NCI-H2081 (cell line): ENCODE results near the gene LIN37.

Experiments used
- DNase-seq, 2 experiments: peaks; one replicate each; lab custom pipeline; 2025; lab: John Stamatoyannopoulos, UW

LIN37 gene, protein sequence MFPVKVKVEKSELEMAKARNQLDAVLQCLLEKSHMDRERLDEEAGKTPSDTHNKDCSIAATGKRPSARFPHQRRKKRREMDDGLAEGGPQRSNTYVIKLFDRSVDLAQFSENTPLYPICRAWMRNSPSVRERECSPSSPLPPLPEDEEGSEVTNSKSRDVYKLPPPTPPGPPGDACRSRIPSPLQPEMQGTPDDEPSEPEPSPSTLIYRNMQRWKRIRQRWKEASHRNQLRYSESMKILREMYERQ

DNA sequence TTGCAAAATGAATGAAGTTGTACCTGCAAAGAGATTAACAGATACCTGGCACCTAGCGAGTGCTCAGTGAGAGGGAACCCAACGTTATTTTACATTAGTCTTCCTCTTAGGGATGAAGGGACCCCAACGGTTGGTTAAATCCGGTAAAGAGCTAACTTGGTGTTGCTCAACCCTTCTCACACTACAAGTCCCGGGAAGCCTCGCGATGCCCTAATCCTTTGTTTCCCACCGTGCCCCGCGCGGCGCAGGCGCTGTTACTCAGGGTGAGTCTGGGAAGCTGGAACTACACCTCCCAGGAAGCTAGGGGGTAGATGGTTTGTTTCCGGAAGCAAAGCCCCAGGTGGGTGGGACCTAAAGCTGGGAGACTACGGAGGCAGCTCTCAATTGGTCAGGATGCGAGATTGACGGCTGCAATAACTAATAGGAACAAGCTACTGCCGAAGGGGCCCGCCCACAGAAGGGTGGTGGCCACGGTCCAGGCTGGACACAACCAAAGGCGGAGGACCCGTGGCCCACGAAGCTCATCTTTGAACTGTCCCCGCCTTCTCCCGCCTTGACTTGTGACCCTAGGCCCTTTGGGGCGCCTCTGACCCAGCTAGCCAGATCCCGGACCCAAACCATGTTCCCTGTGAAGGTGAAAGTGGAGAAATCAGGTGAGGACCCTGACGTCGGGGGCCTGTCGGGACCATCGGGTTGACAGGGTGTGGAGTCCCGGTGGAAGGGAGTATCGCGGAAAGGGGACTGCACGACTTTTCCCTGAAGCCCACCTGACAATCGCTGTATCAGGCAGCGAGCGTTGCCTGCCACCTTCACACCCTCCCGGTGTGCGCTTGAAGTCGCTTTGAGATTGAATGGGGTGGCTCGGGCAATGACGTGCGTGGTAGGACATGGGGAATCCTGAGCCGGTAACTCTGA, at the start of gene LIN37:
Gene LIN37 (plus strand): TSS at position 471 of the 915 bp plus-strand sequence. CDS start 149 bp downstream, at position 620.
- DNase-seq = peak; percentile 98 to 99

DNA sequence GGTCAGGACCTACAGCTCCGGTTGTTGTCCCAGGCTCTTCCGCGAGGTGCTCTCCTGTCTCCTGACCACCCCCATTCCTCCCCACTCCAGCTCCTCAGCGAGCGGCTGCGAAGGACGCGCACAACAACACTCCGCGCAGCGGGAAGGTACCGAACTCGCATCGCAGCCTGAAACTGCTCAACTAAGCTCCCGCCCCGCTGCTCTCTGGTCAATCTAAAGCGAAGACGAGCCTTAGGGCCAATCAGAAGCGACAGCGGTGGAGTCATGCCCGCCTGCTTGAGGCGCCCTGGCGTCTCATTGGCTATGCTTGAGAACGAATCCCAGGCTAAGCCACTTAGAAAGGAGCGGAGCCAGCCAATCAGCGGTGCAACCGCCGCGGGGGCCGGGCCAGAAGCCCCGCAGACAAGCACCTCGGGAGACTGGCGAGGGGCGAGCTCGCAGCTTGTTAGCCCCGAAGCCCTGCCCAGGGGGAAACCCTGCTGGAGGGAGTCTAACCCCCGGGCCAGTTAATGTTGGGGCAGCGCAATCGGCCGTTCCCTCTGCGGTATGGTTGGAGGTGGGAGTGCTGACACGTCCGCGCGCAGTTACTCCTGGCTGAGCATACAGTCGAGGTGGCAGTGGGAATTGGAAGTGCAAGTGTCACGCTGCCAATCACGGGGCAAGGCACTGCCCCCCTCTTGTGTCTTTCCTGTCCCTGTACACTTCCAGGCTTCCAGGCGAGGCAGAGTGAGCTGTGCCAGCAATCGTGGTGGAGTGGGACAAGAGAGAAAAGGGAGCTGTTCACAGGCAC, 46.0 kb upstream of the LIN37 start:
- peak; percentile 97 to 99 for DNase-seq

DNA sequence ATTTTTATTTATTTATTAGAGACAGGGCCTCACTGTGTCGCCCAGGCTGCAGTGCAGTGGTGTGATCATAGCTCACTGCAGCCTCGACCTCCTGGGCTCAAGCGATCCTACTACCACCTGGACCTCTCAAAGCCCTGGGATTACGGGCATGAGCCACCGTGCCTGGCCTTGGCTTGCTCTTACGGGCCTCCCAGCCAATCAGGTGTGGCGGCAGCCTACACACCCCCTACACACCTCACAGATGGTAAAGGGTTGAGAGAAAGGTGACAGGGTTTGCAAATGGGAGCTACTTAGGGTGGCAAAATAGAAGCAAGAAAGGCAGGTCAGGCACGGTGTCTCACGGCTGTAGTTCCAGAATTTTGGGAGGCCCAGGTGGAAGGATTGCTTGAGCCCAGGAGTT, 45.0 kb upstream of the LIN37 start:
- DNase-seq = no peak

DNA sequence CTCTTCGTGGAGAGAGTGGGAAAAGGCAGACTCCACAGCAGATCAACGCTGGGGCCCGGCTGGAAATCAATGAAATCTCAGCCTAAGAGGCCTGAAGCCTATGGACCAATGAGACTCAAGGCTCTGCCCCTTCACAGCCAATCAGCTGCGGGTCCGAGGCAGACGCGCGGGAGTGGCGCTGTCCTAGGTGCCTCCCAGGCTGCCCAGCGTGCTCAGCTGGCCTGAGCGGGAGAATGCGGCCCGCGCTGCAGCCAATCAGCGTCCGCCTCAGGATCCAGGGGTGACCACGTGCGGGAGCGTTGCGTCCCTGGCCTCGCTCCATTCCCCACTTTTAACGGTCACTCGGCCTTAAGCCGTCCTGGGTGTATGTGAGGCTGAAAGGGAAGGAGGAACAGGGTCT, 44.2 kb upstream of the LIN37 start, which contains the start of gene ZBTB32:
Gene ZBTB32 (plus strand): TSS at position 341 of the 400 bp plus-strand sequence. CDS start 10,069 bp downstream, outside the sequence.
- no peak for DNase-seq

DNA sequence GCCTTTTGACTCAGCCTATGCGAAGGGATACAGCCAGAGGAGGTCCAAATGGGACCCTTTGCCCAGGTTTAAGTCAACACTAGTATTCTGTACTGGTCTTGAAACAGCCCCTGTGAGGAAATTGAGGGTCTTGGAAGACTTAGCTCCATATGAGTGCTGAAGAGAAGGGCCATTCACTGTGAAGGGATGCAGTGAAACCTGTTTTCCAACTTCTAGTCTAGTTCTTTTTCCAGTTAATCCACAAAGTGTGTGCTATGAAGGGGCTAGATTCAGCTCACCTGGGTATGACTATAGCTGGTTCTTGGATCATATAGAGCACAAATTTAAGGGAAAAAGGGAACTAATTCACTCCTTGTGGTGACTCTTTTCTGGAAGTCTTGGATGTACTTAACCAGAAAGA, 40.0 kb upstream of the LIN37 start:
- DNase-seq = no peak

DNA sequence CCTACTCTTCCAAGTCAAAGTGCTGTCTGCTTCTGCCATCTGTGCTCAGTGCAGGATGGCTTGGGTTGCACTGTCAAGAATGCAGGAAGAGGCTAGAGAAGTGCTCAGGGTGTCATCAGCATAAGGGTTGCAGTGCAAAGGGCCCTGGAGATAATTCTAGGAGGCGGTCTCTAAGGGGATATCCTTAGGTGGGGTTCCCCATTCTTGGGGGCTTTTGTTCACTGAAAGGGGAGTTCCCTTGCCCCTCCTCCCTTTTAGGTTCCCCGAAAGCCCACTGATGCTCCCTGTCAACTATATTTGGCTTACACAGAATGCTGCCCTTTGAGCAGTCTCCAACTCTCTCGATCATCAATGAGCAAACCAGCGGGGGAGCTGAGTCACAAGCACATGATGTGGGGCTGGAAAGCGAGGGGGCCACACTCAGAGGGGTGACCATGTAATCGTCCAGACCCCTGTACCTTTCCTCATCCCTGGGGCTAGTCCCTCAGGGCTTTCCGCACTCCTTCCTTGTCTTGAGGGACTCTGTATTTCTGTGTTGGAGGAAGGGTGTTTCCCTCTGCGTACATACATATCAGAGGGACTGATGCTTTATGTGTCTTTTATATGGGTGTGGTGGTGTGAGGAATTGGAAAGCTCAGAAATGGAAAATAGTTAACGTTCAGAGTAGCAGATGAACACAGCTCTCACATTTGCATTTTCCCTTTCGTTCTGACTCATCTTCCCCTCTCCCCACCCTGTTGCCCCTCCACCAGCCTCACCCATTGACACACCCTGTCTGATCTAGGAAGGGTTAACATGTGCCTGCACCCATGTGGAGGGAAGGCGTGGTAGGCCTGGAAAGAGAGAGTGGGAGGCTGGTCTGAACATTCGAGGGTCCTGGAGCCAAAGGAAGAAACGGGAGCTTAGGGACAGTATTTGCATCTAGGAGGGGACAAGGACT, 37.3 kb upstream of the LIN37 start:
- no peak for DNase-seq

DNA sequence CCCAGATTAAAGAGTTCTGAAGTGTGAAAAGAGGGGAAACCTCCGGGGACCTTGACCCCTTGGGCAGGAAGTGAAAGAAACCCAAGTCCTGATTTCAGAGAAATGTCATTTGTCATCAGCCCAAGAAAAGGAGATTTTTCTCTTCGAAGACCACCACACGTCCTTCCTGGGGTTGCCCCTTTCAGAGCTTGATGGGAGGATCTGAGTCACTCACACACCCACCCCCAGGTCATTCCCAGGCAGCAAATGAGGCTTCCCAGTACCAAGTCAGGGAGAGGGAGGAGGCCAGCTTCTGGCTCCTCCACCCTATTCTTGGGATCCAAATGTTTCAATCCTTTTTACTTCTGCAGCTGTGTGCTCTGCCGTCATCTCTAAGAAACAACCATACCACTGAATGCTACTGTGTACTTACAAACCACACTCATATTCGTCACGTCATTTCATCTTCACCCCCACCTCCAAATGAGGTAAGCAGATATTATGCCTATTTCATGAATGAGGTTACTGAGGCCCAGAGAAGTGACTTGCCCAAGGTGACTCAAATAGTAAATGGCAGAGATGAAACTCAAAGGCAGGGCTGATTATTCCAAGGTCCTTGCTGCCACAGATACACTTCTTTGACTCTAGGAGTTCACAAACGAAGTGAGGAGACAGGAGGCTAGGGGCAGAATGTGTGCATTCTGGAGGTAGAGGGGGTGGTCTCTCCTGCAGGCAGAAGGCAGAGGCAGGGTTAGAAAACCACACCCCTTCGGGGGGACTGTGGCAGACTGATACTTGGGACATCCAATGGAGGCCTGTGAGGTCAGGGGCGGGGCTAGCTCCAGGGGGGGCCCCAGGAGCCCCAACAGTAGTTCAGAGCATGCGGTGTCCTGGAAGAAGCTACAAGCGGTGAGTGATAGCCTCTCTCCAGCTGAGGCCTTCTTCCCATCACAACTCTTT, 35.5 kb upstream of the LIN37 start:
- no peak for DNase-seq

DNA sequence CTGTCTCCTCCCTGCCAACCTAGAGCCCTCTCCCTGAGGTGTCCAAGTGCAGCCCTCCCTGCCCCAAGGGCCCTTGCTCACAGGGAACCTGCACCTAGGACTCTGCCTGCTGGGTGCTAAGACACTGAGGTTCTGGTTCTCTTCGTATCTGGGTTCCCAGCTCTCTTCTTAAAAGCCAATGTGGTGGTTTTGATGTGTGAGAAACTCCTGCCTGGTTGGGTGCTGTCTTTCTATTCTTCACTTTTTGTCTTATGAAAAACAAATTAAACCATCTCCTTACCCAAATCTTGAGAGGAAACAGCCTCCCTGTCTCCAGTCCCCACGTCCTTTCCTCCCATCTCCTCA, 34.9 kb upstream of the LIN37 start:
- DNase-seq = no peak

DNA sequence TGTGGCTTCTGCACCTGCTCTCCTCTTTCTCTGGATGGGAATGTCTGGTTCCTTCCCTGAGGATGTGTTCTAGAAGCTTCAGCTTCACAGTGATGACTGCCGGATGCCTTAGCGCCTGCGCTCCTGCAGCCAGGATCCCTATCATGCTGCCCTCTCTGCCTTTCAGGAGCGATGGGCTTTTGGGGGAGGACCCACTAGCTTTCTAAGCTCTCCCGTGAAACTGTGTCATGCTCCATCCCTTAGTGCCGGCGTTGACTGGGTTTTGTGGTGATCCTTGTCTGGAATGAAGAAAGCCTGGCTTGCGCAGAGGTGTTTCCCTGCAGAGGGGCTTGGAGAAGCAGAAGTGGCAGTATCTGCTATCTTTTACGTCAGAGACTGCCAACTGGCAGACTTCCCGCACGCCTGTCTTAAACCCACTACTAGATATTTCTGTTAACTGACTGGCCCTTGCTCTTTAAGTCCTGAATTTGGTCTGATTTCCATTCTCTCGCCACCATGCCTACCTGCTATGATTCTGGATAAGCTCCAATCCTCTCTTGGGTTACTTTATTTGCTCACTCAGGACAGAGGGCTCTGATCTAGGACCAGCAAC, 34.4 kb upstream of the LIN37 start:
- DNase-seq = no peak

DNA sequence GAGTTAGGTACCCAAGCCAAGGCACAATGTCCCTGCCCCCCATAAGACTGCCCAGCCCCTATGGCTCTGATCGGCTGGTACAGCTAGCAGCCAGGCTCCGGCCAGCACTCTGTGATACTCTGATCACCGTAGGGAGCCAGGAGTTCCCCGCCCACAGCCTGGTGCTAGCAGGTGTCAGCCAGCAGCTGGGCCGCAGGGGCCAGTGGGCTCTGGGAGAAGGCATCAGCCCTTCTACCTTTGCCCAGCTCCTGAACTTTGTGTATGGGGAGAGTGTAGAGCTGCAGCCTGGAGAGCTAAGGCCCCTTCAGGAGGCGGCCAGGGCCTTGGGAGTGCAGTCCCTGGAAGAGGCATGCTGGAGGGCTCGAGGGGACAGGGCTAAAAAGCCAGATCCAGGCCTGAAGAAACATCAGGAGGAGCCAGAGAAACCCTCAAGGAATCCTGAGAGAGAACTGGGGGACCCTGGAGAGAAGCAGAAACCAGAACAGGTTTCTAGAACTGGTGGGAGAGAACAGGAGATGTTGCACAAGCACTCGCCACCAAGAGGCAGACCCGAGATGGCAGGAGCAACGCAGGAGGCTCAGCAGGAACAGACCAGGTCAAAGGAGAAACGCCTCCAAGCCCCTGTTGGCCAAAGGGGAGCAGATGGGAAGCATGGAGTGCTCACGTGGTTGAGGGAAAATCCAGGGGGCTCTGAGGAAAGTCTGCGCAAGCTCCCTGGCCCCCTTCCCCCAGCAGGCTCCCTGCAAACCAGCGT, 33.6 kb upstream of the LIN37 start:
- DNase-seq = peak; percentile 15 to 33

DNA sequence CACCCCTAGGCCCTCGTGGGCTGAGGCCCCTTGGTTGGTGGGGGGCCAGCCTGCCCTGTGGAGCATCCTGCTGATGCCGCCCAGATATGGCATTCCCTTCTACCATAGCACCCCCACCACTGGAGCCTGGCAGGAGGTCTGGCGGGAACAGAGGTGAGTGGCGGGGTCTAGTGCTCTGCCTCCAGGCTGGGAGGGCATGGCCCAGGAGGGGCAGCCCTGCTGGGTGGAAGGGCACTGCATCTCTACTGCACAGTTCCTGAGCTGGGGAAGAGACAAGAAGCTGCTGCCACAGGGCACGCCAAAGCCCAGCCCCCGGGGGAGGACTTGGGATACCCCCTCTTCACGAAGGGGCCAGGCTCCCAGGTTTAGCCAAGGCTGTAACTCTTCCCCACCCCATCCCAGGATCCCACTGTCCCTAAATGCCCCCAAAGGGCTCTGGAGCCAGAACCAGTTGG, 33.0 kb upstream of the LIN37 start:
- no peak for DNase-seq

DNA sequence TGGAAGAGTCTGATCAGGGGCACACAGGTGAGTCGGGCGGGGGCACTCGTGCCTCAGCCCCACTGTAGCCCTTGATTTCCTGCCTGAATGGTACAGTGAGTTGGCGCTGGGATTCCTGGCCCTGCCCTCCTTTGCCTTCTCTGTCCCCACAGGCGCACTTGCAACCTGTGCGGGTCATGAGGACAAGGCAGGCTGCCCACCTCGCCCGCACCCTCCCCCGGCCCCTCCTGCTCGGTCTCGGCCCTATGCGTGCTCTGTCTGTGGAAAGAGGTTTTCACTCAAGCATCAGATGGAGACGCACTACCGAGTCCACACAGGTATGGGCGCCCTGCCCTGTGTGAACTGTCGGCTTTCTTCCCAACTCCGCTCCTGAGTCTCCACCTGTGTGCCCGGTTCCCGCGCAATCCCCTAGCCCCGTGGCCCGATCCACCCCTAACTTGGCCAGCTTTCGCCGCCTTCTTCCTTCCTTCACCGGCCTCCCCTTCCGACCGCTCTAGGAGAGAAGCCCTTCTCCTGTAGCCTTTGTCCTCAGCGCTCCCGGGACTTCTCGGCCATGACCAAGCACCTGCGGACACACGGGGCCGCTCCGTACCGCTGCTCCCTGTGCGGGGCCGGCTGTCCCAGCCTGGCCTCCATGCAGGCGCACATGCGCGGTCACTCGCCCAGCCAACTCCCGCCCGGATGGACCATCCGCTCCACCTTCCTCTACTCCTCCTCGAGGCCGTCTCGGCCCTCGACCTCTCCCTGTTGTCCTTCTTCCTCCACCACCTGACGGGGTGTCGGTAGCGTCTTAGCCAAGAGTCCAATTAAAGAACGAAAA, 32.2 kb upstream of the LIN37 start:
- no peak for DNase-seq

DNA sequence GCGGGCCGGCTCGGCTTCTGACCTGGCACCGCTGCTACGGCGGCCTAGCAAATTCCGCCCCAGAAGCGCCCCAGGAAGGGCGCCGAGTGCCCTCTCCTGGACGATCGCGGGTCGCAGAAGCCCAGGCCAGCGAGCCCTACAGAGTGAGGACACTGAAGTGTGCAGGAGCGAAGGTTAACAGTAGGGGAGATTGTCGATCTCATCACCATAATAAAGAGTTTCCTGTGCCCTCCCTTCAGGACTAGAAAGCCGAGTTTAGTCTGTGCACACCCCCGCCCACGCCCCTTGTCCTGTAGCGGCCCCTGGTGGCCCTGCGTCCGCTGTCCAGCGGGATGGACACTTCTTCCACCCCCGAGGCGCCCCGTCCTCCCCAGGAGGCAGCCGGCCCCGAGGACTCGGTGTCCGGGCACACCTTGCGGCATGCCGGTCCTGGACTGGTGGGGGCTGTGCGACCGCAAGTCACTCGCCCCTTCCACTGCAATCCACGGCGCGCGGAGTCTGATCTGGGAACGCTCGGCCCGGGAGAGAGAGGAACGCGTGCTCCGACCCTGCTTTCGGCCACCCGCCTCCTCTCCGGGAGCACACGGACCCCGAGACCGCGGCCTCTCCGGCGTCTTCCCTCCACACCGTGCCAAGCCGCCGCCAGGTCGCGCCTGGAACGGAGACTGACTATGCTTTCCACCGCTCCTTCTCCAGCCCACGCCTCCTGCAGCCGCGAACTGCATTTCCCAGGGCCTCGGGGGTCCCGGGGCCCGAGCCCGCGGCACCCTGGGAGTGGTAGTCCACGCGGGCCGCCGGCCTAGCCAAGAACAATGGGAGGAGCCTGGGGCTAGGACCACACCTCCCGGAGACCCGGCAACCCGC, 31.3 kb upstream of the LIN37 start:
- DNase-seq = peak; percentile 67 to 95

DNA sequence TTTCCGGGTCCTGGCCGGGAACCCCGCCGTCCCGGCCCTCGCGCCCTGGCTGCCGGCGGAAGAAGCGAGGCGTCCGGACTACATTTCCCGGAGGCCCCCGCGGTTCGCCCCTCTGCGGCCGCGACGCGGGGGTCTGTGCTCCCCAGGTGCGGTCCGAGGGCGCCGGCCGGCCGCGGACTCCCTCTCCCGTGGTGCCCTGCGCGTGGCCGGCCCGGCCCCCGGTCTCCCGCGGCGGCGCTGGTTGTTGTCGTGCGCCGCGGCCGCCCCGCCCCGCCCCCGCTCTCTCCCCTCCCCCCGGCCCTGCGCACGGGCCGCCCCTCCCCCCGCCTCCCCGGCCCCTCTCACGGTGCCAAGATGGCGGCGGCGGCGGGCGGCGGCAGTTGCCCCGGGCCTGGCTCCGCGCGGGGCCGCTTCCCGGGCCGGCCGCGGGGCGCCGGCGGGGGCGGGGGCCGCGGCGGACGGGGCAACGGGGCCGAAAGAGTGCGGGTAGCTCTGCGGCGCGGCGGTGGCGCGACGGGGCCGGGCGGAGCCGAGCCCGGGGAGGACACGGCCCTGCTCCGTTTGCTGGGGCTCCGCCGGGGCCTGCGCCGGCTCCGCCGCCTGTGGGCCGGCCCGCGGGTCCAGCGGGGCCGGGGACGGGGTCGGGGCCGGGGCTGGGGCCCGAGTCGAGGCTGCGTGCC, 30.6 kb upstream of the LIN37 start, which contains the start of gene KMT2B:
Gene KMT2B (plus strand): TSS at position 339 of the 680 bp plus-strand sequence. CDS start 16 bp downstream, at position 355.
- peak in 1 of 2 experiments; percentile 95 for DNase-seq

DNA sequence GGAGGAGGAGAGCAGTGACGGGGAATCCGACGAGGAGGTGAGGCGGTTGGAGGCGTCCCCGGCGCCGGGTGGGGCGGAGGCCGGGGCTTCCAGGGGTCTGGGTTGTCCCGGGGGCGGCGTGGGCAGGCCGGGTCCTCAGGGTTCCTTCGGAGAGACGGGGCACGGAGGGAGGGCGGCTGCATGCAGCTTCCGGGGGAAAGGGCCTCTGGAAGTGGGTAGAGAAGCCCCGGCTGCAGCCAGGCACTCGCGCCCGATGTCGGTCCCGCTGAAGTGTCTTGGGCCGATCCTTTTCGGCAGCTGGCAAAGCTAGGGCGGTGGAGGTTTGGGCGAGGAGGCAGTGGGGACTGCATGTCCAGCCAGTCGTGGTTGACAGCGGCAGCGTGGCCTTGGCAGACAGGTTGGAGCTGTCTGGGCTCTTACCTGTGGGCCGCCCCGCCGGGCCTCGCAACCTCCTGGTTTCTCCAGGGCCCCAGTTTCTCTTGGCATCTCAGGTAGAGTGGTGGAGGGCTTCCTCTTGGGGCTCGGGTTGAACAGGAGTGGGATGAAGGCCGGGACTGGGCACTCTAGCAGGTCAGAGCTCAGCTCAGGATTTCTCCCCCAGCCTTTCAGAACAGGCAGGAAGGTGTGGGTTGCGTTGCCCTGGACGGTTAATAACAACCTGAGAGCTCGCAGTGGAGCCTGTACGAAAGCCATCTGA, 29.9 kb upstream of the LIN37 start:
- DNase-seq = peak in 1 of 2 experiments; percentile 15
